ENCODE results near the gene EGFR.

DNA sequence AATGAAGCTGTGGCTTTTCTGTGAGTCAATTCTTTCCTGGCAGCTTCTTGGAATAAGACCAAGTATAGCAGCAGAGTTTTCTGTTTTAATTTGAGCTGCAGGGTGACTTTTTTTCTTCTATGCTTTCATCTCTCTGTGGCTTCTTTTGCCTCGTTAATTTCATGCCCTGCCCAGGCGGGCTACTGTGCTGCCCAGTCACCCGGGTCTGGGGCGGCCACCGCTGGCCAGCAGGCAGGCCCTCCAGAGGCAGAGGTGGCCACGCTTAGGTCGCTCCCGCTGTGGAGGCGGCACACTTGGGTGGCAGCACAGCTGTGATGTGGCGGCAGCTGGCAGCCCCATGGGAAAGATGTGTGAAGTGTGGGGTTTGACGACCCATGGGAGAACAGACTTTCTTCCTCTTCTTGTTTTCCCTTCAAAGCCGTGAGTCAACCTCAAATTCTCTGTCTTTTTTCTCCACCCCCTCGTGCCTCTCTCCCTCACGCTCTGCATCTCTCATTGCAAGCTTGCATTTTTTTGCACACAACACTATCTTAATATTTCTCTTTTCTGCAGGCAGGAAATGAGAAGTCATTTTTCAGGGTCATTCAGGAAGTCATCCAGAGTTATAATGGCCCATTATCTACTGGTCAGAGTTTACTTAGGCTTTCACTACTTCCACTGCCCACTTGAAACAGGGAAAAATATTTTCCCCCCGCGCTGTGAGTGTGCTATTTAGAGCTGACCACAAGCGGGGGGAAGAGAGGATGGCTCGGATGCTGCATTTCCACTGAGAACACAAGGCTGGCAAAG, 67.8 kb downstream of the EGFR start:
- TF ChIP-seq, protein P1, sequence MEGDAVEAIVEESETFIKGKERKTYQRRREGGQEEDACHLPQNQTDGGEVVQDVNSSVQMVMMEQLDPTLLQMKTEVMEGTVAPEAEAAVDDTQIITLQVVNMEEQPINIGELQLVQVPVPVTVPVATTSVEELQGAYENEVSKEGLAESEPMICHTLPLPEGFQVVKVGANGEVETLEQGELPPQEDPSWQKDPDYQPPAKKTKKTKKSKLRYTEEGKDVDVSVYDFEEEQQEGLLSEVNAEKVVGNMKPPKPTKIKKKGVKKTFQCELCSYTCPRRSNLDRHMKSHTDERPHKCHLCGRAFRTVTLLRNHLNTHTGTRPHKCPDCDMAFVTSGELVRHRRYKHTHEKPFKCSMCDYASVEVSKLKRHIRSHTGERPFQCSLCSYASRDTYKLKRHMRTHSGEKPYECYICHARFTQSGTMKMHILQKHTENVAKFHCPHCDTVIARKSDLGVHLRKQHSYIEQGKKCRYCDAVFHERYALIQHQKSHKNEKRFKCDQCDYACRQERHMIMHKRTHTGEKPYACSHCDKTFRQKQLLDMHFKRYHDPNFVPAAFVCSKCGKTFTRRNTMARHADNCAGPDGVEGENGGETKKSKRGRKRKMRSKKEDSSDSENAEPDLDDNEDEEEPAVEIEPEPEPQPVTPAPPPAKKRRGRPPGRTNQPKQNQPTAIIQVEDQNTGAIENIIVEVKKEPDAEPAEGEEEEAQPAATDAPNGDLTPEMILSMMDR (conservative IDR thresholded peaks at IDR 0.05) = no peak
- TF ChIP-seq ZFX (IDR thresholded peaks at IDR 0.05) = no peak

Data from C4-2B (cell line).